ENCODE measurements around the gene MED1.

GRCh38 chr17:39365242-39365641 lies 85.8 kb downstream of the MED1 start:
- no peak for TF ChIP-seq SRSF1 (IDR thresholded peaks at IDR 0.05; ENCODE audit: low read depth, low read length)
- TF ChIP-seq MIER1 (IDR thresholded peaks at IDR 0.05; ENCODE audit: low read depth) = no peak
- no peak for TF ChIP-seq NR3C1 (CRISPR knock-in tag; IDR thresholded peaks at IDR 0.05)
- TF ChIP-seq FOS (IDR thresholded peaks at IDR 0.05; ENCODE audit: extremely low read depth, insufficient read length) = no peak
- no peak for TF ChIP-seq USF2 (CRISPR knock-in tag; IDR thresholded peaks at IDR 0.05)
- TF ChIP-seq SFPQ (IDR thresholded peaks at IDR 0.05; ENCODE audit: low read depth, low read length) = no peak
- no peak for TF ChIP-seq VEZF1 (CRISPR knock-in tag; IDR thresholded peaks at IDR 0.05)
- TF ChIP-seq E2F4 (CRISPR knock-in tag; IDR thresholded peaks at IDR 0.05; ENCODE audit: low read depth) = no peak
- TF ChIP-seq POLR2AphosphoS5 (IDR thresholded peaks at IDR 0.05; ENCODE audit: control insufficient read depth, insufficient read depth, low read depth, low read length) = no peak
- TF ChIP-seq RAD21 (CRISPR knock-in tag; conservative IDR thresholded peaks at IDR 0.05 in 1 of 2, IDR thresholded peaks at IDR 0.05 in 1 of 2) = no peak
- TF ChIP-seq FIP1L1 (IDR thresholded peaks at IDR 0.05; ENCODE audit: low read depth, low read length, poor library complexity, severe bottlenecking) = no peak
- TF ChIP-seq ZBTB2 (IDR thresholded peaks at IDR 0.05) = 0 out of 2 replicates have a peak, but pooled peaks have one; percentile 24
- TF ChIP-seq ZNF174 (CRISPR knock-in tag; IDR thresholded peaks at IDR 0.05) = no peak

All from K562 (cell line).